Measurements from ENCODE around the gene KLHL9. TPM values are rescaled to one million over a fixed set of nuclear protein-coding genes. Genes with fewer than 3 reads are reported as not detected.

Gene KLHL9
- total and polyA plus RNA-seq, 2 of the 13 experiments (the other 11 are each of a cell fraction or from before 2014, with no cell fraction given) = 8.7 to 17.7 TPM

DNA sequence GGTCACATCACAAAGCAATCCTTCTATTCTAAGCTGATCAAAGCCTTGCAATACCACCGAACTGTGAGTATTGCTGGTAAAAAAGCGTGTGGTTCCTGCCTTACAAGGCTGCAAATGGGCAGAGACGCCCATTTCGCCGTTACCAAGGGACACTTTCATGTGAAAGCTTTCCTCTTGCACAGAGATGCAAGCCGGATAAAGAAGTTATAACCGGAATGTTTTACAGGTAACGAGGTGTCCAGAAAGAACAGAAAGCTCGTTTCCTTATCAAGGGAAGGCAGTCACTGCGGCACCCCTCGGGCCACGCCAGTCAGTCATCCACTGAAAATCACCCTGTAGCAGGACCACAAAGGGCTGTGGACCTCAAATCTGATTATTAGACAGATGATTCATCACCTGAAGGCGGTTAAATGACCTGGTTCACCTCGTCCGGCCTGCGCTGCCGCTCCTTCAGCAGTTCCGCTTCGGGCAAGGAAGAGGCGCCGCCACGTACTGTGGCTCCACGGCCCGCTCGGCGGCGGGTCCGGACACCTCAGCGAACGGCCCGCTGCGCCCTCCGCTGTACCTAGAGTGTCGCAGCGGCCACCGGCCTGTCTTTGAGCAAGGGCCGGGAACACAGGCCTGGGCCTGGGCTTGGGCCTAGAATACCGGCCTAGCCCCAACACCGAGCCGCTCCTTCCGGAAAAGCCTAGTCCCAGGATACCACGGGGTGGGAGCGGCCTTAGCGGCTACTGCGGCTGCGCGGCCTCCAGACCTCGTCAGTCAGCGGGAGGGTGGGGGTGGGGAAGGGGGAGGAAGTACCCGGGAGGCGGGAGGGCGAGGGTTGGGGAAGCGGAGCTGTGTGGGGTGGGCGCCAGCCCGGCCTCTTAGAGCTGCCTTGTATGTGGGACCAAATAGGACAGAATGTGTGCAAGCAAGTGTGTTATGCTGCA is at the start of gene KLHL9 (continued):
- TF ChIP-seq HINFP (CRISPR knock-in tag; IDR thresholded peaks at IDR 0.05; ENCODE audit: low read depth) (peak; percentile 16; the same call in 1 of the 2 replicates), ELK4 (CRISPR knock-in tag; IDR thresholded peaks at IDR 0.05; ENCODE audit: borderline replicate concordance) (no peak), ZNF747 (CRISPR knock-in tag; IDR thresholded peaks at IDR 0.05; ENCODE audit: borderline replicate concordance) (0 out of 2 replicates have a peak, but pooled peaks have one; percentile 20), SIN3B (IDR thresholded peaks at IDR 0.05; ENCODE audit: low read length) (no peak), IKZF4 (CRISPR knock-in tag; IDR thresholded peaks at IDR 0.05; ENCODE audit: borderline replicate concordance, low read depth, not compliant biosample characterization) (peak; percentile 55), SIX1 (CRISPR knock-in tag; IDR thresholded peaks at IDR 0.05; ENCODE audit: borderline replicate concordance) (no peak), ZNF335 (CRISPR knock-in tag; IDR thresholded peaks at IDR 0.05) (no peak), ZMYM3 (CRISPR knock-in tag; IDR thresholded peaks at IDR 0.05) (no peak), KDM5B (CRISPR knock-in tag; IDR thresholded peaks at IDR 0.05; ENCODE audit: borderline replicate concordance) (peak; percentile 89; the same call in 1 of the 2 replicates), TAF1 (CRISPR knock-in tag; IDR thresholded peaks at IDR 0.05) (peak; percentile 86), ZNF792 (CRISPR knock-in tag; IDR thresholded peaks at IDR 0.05) (peak; percentile 59; the same call in 1 of the 2 replicates), RNF219 (CRISPR knock-in tag; IDR thresholded peaks at IDR 0.05) (no peak), MAFF (IDR thresholded peaks at IDR 0.05; ENCODE audit: low read depth, low read length) (no peak), ZKSCAN8 (CRISPR knock-in tag; IDR thresholded peaks at IDR 0.05; ENCODE audit: borderline replicate concordance) (no peak), FLYWCH1 (CRISPR knock-in tag; IDR thresholded peaks at IDR 0.05) (no peak), CEBPB (IDR thresholded peaks at IDR 0.05; ENCODE audit: borderline replicate concordance, low read depth, low read length) (no peak), ZNF563 (CRISPR knock-in tag; IDR thresholded peaks at IDR 0.05) (peak; percentile 75), TP53 (CRISPR knock-in tag; conservative IDR thresholded peaks at IDR 0.05) (peak; percentile 90; the same call in 1 of the 2 replicates)
- TF ChIP-seq, protein P1, sequence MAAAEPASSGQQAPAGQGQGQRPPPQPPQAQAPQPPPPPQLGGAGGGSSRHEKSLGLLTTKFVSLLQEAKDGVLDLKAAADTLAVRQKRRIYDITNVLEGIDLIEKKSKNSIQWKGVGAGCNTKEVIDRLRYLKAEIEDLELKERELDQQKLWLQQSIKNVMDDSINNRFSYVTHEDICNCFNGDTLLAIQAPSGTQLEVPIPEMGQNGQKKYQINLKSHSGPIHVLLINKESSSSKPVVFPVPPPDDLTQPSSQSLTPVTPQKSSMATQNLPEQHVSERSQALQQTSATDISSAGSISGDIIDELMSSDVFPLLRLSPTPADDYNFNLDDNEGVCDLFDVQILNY (CRISPR knock-in tag; conservative IDR thresholded peaks at IDR 0.05) = 0 out of 2 replicates have a peak, but pooled peaks have one; percentile 35
- TF ChIP-seq, protein P2, sequence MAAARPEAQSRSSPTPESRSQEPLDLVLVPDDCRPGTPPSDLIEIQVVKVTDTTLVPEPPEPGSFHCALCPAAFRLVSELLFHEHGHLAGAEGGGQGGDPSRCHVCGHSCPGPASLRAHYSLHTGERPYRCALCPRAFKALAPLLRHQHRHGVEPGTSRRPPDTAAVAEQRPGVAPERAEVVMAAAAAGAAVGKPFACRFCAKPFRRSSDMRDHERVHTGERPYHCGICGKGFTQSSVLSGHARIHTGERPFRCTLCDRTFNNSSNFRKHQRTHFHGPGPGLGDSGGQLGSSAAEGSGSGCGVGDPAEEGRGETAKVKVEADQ (CRISPR knock-in tag; IDR thresholded peaks at IDR 0.05; ENCODE audit: borderline replicate concordance) = peak; percentile 72; the same call in 1 of the 2 replicates

Measured in HepG2 (cell line).